HG02938 (cell line): Measurements from ENCODE around the gene SEC14L5.

Experiments
- ATAC-seq: cut with Tn5 transposase; IDR thresholded peaks from one replicate; pipeline ENCODE4 v1.9.1; 2021; ENCODE audit warnings: mild to moderate bottlenecking, moderate library complexity; ENCODE audit not compliant: unreplicated experiment

Gene SEC14L5

GRCh38 chr16:5062790-5063765 lies 104.9 kb downstream of the SEC14L5 start:
- ATAC-seq = no peak

- no peak for ATAC-seq
Observed at GRCh38 chr16:5064915-5065314, 106.8 kb downstream of the SEC14L5 start.

GRCh38 chr16:5065326-5065725 lies 107.2 kb downstream of the SEC14L5 start:
- no peak for ATAC-seq

- ATAC-seq = no peak
Observed at GRCh38 chr16:5065813-5066212, 107.7 kb downstream of the SEC14L5 start, which contains the start of gene C16orf89. Gene C16orf89 (minus strand): TSS chr16:5065956. CDS start chr16:5065908, 48 bp downstream.

- no peak for ATAC-seq
Observed at GRCh38 chr16:5066511-5066910, 108.4 kb downstream of the SEC14L5 start.
